Gastroesophageal sphincter (tissue), 3 donors: ENCODE data around the gene CCDC7.

ENCODE experiments used
- CTCF ChIP-seq, 4 experiments: fragments of 200-600 bp in 2 of 4; fragments of 450-650 bp in 2 of 4; sonication (generic) in 1 of 4; IDR thresholded peaks; one replicate each; pipeline ENCODE4 v1.5.1; 2017 to 2019; ENCODE audit warnings: antibody characterized with exemption in 4 of 4, mild to moderate bottlenecking in 2 of 4, moderate library complexity in 2 of 4
- POLR2A ChIP-seq, 2 donors: fragments of 450-650 bp; IDR thresholded peaks; one replicate each; pipeline ENCODE4 v1.6.1; 2017; ENCODE audit warnings: antibody characterized with exemption in 2 of 2, mild to moderate bottlenecking in 2 of 2, moderate library complexity in 1 of 2
- POLR2AphosphoS5 ChIP-seq: sonication (generic); formaldehyde crosslinking; IDR thresholded peaks from one replicate; pipeline ENCODE4 v1.6.1; 2017; ENCODE audit warnings: antibody characterized with exemption

DNA sequence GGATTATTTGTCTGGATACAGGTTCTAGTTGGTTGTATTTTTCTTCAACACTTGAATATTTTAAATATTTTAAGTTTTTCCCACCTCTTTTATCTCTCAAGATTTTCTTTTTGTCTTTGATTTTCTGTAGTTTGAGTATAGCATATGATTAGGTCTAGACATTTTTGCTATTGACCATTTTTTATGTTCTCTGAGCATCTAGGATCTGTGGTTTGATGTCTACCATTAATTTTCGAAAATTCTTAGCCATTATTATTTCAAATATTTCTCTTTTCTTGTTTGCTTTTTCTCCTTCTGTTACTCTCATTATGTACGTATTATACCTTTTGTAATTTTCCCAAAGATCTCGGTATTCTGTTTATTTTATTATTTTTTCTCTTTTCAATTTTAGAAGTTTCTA, 293.0 kb downstream of the CCDC7 start:
- TF ChIP-seq POLR2A (IDR thresholded peaks at IDR 0.05) = no peak
- TF ChIP-seq CTCF (IDR thresholded peaks at IDR 0.05) = no peak
- TF ChIP-seq POLR2AphosphoS5 = no peak
